Mucosa of stomach (tissue), 1 donor: ENCODE data around the gene RAVER2.

Experiments used
- H3K27me3 ChIP-seq: one replicate; pipeline ENCODE4 v1.7.0; 2013; ENCODE audit warnings: mild to moderate bottlenecking, low read length; ENCODE audit not compliant: control insufficient read depth, insufficient read depth
- H3K36me3 ChIP-seq: one replicate; pipeline ENCODE4 v1.7.0; 2013; ENCODE audit warnings: low read length; ENCODE audit not compliant: control insufficient read depth, insufficient read depth
- H3K4me1 ChIP-seq: one replicate; pipeline ENCODE4 v1.7.0; 2013; ENCODE audit warnings: mild to moderate bottlenecking, low read length; ENCODE audit not compliant: control insufficient read depth, insufficient read depth
- H3K4me3 ChIP-seq: one replicate; pipeline ENCODE4 v1.7.0; 2013; ENCODE audit warnings: low read length
- H3K9ac ChIP-seq: one replicate; pipeline ENCODE4 v1.7.0; 2013; ENCODE audit warnings: mild to moderate bottlenecking, low read length, moderate library complexity
- H3K9me3 ChIP-seq: one replicate; pipeline ENCODE4 v1.7.0; 2013; ENCODE audit warnings: mild to moderate bottlenecking, low read length, moderate library complexity; ENCODE audit not compliant: control insufficient read depth
- donor health status: Pancreatic carcinoma.

RAVER2 gene

GRCh38 chr1:64842224-64842623, 97.3 kb downstream of the RAVER2 start:
- H3K4me1 ChIP-seq = no peaks in the 10 kb centered on the region
- H3K9ac ChIP-seq = no peak overlapping the region
- peaks cover 20% of the 10 kb centered on the region for H3K36me3 ChIP-seq
- no peaks in the 10 kb centered on the region for H3K9me3 ChIP-seq
- no peak overlapping the region for H3K4me3 ChIP-seq
- H3K27me3 ChIP-seq = no peaks in the 10 kb centered on the region

- peaks cover 19% of the 10 kb centered on the region for H3K36me3 ChIP-seq
- no peaks in the 10 kb centered on the region for H3K27me3 ChIP-seq
- H3K4me1 ChIP-seq = no peaks in the 10 kb centered on the region
- H3K9ac ChIP-seq = no peak overlapping the region
- no peaks in the 10 kb centered on the region for H3K9me3 ChIP-seq
- H3K4me3 ChIP-seq = no peak overlapping the region
Measured at GRCh38 chr1:64843675-64844074, 98.8 kb downstream of the RAVER2 start.

GRCh38 chr1:64844175-64844574, 99.3 kb downstream of the RAVER2 start:
- Histone ChIP-seq H3K4me1 (no peaks in the 10 kb centered on the region), H3K4me3 (no peak overlapping the region), H3K9ac (no peak overlapping the region), H3K27me3 (no peaks in the 10 kb centered on the region), H3K36me3 (peaks cover 19% of the 10 kb centered on the region), H3K9me3 (no peaks in the 10 kb centered on the region)

- Histone ChIP-seq H3K27me3 (no peaks in the 10 kb centered on the region), H3K9me3 (no peaks in the 10 kb centered on the region), H3K9ac (no peak overlapping the region), H3K36me3 (peaks cover 19% of the 10 kb centered on the region), H3K4me3 (no peak overlapping the region), H3K4me1 (no peaks in the 10 kb centered on the region)
Measured at GRCh38 chr1:64844609-64845008, 99.7 kb downstream of the RAVER2 start.

- H3K9me3 ChIP-seq = no peaks in the 10 kb centered on the region
- peaks cover 12% of the 10 kb centered on the region for H3K36me3 ChIP-seq
- H3K4me3 ChIP-seq = no peak overlapping the region
- H3K27me3 ChIP-seq = no peaks in the 10 kb centered on the region
- no peak overlapping the region for H3K9ac ChIP-seq
- no peaks in the 10 kb centered on the region for H3K4me1 ChIP-seq
Measured at GRCh38 chr1:64845831-64846425, 101.1 kb downstream of the RAVER2 start.

GRCh38 chr1:64846573-64847430, 101.9 kb downstream of the RAVER2 start:
- Histone ChIP-seq H3K9ac (no peak overlapping the region), H3K4me3 (no peak overlapping the region), H3K36me3 (peaks cover 12% of the 10 kb centered on the region), H3K4me1 (no peaks in the 10 kb centered on the region), H3K9me3 (no peaks in the 10 kb centered on the region), H3K27me3 (no peaks in the 10 kb centered on the region)

- Histone ChIP-seq H3K36me3 (peaks cover 12% of the 10 kb centered on the region), H3K27me3 (no peaks in the 10 kb centered on the region)
Measured at GRCh38 chr1:64847666-64848065, 102.8 kb downstream of the RAVER2 start.

GRCh38 chr1:64848136-64848535, 103.3 kb downstream of the RAVER2 start:
- no peak overlapping the region for H3K9ac ChIP-seq

More at GRCh38 chr1:64847666-64848065, 102.8 kb downstream of the RAVER2 start:
- Histone ChIP-seq H3K9me3 (no peaks in the 10 kb centered on the region), H3K9ac (no peak overlapping the region), H3K4me1 (no peaks in the 10 kb centered on the region), H3K4me3 (no peak overlapping the region)

GRCh38 chr1:64848803-64849202, 103.9 kb downstream of the RAVER2 start:
- Histone ChIP-seq H3K9me3 (no peaks in the 10 kb centered on the region), H3K4me1 (no peaks in the 10 kb centered on the region), H3K9ac (no peak overlapping the region), H3K4me3 (no peak overlapping the region), H3K27me3 (no peaks in the 10 kb centered on the region), H3K36me3 (peaks cover 11% of the 10 kb centered on the region)

More at GRCh38 chr1:64848136-64848535, 103.3 kb downstream of the RAVER2 start:
- Histone ChIP-seq H3K9me3 (no peaks in the 10 kb centered on the region), H3K36me3 (peaks cover 12% of the 10 kb centered on the region), H3K27me3 (no peaks in the 10 kb centered on the region), H3K4me1 (no peaks in the 10 kb centered on the region), H3K4me3 (no peak overlapping the region)

GRCh38 chr1:64849942-64850341, 105.1 kb downstream of the RAVER2 start:
- Histone ChIP-seq H3K9me3 (no peaks in the 10 kb centered on the region), H3K27me3 (no peaks in the 10 kb centered on the region), H3K4me3 (no peak overlapping the region), H3K4me1 (no peaks in the 10 kb centered on the region), H3K36me3 (peaks cover 2% of the 10 kb centered on the region), H3K9ac (no peak overlapping the region)

GRCh38 chr1:64850846-64851245, 106.0 kb downstream of the RAVER2 start:
- no peaks in the 10 kb centered on the region for H3K9me3 ChIP-seq
- H3K27me3 ChIP-seq = no peaks in the 10 kb centered on the region
- no peak overlapping the region for H3K4me3 ChIP-seq
- H3K4me1 ChIP-seq = no peaks in the 10 kb centered on the region
- H3K36me3 ChIP-seq = no peaks in the 10 kb centered on the region
- no peak overlapping the region for H3K9ac ChIP-seq

- no peaks in the 10 kb centered on the region for H3K4me1 ChIP-seq
- no peaks in the 10 kb centered on the region for H3K36me3 ChIP-seq
- H3K27me3 ChIP-seq = no peaks in the 10 kb centered on the region
- H3K4me3 ChIP-seq = no peak overlapping the region
- H3K9ac ChIP-seq = no peak overlapping the region
- no peaks in the 10 kb centered on the region for H3K9me3 ChIP-seq
Measured at GRCh38 chr1:64851664-64852063, 106.8 kb downstream of the RAVER2 start.
